HepG2 (cell line): ENCODE measurements around the gene PSMB8. TPM values are rescaled to one million over a fixed set of nuclear protein-coding genes. Genes with fewer than 3 reads are reported as not detected.

Source experiments
- ATAC-seq: fragments of 200-7000 bp; cut with Tn5 transposase; 3 replicates; pipeline ENCODE4 v1.9.1; 2020; ENCODE audit warnings: mild to moderate bottlenecking, moderate library complexity
- BruUV-seq: library from RNA; stranded (reverse); fragments of 400-500 nt; replicated peaks from 2 replicates; lab custom pipeline; 2021; lab: Mats Ljungman, UMichigan
- CTCF ChIA-PET: fragments of 300-600 bp; formaldehyde crosslinking; extraction: SDS; loops from one replicate; lab custom pipeline; 2021; ENCODE audit warnings: low total read pairs, inconsistent platforms, low intra/inter-chr PET ratio; lab: Yijun Ruan, JAX
- POLR2A ChIA-PET: fragments of 350-600 bp; sonication (Branson Sonifier 250); formaldehyde crosslinking; loops from one replicate; lab custom pipeline; 2020; ENCODE audit warnings: antibody characterized with exemption, inconsistent platforms; lab: Yijun Ruan, JAX
- DNase-seq: peaks from one replicate; pipeline ENCODE4 v3.0.0-alpha.2; 2015; ENCODE audit warnings: low spot score
- FAIRE-seq: peaks from 3 replicates; lab custom pipeline; 2011; peaks lifted over from hg19 to GRCh38; lab: Jason Lieb, UNC
- H2AFZ ChIP-seq: one replicate; pipeline ENCODE4 v1.6.1; 2011; ENCODE audit warnings: low read length, inconsistent platforms
- H3K27ac ChIP-seq: fragments of 300-600 bp; 3 replicates; pipeline ENCODE4 v1.8.0; 2011; ENCODE audit warnings: mixed run types, mild to moderate bottlenecking, mixed read lengths, low read length, inconsistent platforms; ENCODE audit not compliant: insufficient read depth; ENCODE audit errors: extremely low read length
- H3K27me3 ChIP-seq, 2 experiments: fragments of 200-600 bp in 1 of 2; 2 replicates in 1 of 2; 3 replicates in 1 of 2; pipeline versions ENCODE4 v1.6.0 to v1.8.0; 2011; ENCODE audit warnings: low read length in 2 of 2, mild to moderate bottlenecking in 2 of 2, moderate library complexity in 2 of 2, inconsistent platforms in 1 of 2; ENCODE audit not compliant: insufficient read depth in 2 of 2, control insufficient read depth in 1 of 2
- H3K36me3 ChIP-seq, 2 experiments: fragments of 200-600 bp in 1 of 2; replicated peaks in 1 of 2; 2 replicates in 1 of 2; 3 replicates in 1 of 2; pipeline versions ENCODE4 v1.5.1 to v1.8.0; 2011; ENCODE audit warnings: low read length in 2 of 2, inconsistent platforms in 1 of 2; ENCODE audit not compliant: insufficient read depth in 2 of 2, control insufficient read depth in 1 of 2
- H3K4me1 ChIP-seq: 2 replicates; pipeline ENCODE4 v1.5.1; 2012; ENCODE audit warnings: low read length, inconsistent platforms; ENCODE audit not compliant: insufficient read depth
- H3K4me2 ChIP-seq: 2 replicates; pipeline ENCODE4 v1.6.0; 2011; ENCODE audit warnings: low read depth, low read length, inconsistent platforms
- H3K4me3 ChIP-seq, 3 experiments: fragments of 200-600 bp in 1 of 3; sonication (generic), shearing (Covaris generic) in 1 of 3; replicated peaks in 1 of 3; 2 replicates each; pipeline ENCODE4 v1.5.1; 2011 to 2016; ENCODE audit warnings: low read length in 3 of 3, inconsistent platforms in 2 of 3, low read depth in 2 of 3, mild to moderate bottlenecking in 2 of 3, control low read depth in 1 of 3, mixed read lengths in 1 of 3; ENCODE audit not compliant: insufficient read depth in 1 of 3
- H3K79me2 ChIP-seq: one replicate; pipeline ENCODE4 v1.6.1; 2011; ENCODE audit warnings: low read length, inconsistent platforms; ENCODE audit not compliant: insufficient read depth
- H3K9ac ChIP-seq: 2 replicates; pipeline ENCODE4 v1.6.0; 2011; ENCODE audit warnings: mild to moderate bottlenecking, low read depth, low read length, inconsistent platforms; ENCODE audit not compliant: insufficient read depth
- H3K9me3 ChIP-seq: 2 replicates; pipeline ENCODE4 v1.5.1; 2012; ENCODE audit warnings: mild to moderate bottlenecking, low read length
- H4K20me1 ChIP-seq: 2 replicates; pipeline ENCODE4 v1.6.0; 2011; ENCODE audit warnings: inconsistent platforms, mild to moderate bottlenecking, low read length, moderate library complexity; ENCODE audit not compliant: insufficient read depth
- AGO1 ChIP-seq: fragments of 200-400 bp; formaldehyde crosslinking; IDR thresholded peaks from 2 replicates; pipeline ENCODE4 v1.6.1; 2017; ENCODE audit warnings: mild to moderate bottlenecking, low read depth, low read length, moderate library complexity; ENCODE audit not compliant: poor library complexity, severe bottlenecking
- CREB1 ChIP-seq, 2 experiments: fragments of 450-650 bp in 1 of 2; IDR thresholded peaks; 2 replicates each; pipeline ENCODE4 v1.6.1; 2016 to 2017; ENCODE audit warnings: control low read depth in 1 of 2, mild to moderate bottlenecking in 1 of 2, missing compliant biosample characterization in 1 of 2, missing genetic modification characterization in 1 of 2
- FOXJ3 ChIP-seq: sonication (generic); formaldehyde crosslinking; IDR thresholded peaks from 2 replicates; pipeline ENCODE4 v1.4.0; 2020; ENCODE audit warnings: missing genetic modification reagents, mild to moderate bottlenecking, borderline replicate concordance
- GATAD2A ChIP-seq: IDR thresholded peaks from 2 replicates; pipeline ENCODE4 v1.6.1; 2016
- HNRNPK ChIP-seq: fragments of 200-400 bp; formaldehyde crosslinking; IDR thresholded peaks from 2 replicates; pipeline ENCODE4 v1.6.1; 2018; ENCODE audit warnings: low read length, low read depth, moderate library complexity, mild to moderate bottlenecking; ENCODE audit not compliant: poor library complexity, severe bottlenecking
- IRF2 ChIP-seq: IDR thresholded peaks from 2 replicates; pipeline ENCODE4 v1.6.1; 2018; ENCODE audit warnings: missing genetic modification reagents, missing compliant biosample characterization
- KLF11 ChIP-seq: IDR thresholded peaks from 2 replicates; pipeline ENCODE4 v1.6.1; 2016; ENCODE audit warnings: missing compliant biosample characterization
- MIXL1 ChIP-seq: IDR thresholded peaks from 2 replicates; pipeline ENCODE4 v1.6.1; 2016
- RAD21 ChIP-seq: fragments of 450-650 bp; formaldehyde crosslinking; IDR thresholded peaks from 2 replicates; pipeline ENCODE4 v1.5.0; 2020; ENCODE audit warnings: mild to moderate bottlenecking
- SAP130 ChIP-seq: IDR thresholded peaks from 2 replicates; pipeline ENCODE4 v1.6.1; 2016; ENCODE audit warnings: low read depth
- SMC3 ChIP-seq: IDR thresholded peaks from 2 replicates; pipeline ENCODE4 v1.6.1; 2011; ENCODE audit warnings: low read length, improper control_type of control experiment
- TSC22D2 ChIP-seq: sonication (generic); formaldehyde crosslinking; IDR thresholded peaks from 2 replicates; pipeline ENCODE4 v1.5.1; 2020; ENCODE audit warnings: missing genetic modification reagents, mild to moderate bottlenecking, borderline replicate concordance
- ZC3H13 ChIP-seq: sonication (generic); formaldehyde crosslinking; IDR thresholded peaks from 2 replicates; pipeline ENCODE4 v1.8.1; 2023; ENCODE audit warnings: mild to moderate bottlenecking, missing genetic modification reagents, moderate library complexity
- ZFP82 ChIP-seq: sonication (generic); formaldehyde crosslinking; IDR thresholded peaks from 2 replicates; pipeline ENCODE4 v1.5.1; 2020; ENCODE audit warnings: mild to moderate bottlenecking, missing genetic modification reagents, borderline replicate concordance
- ZNF446 ChIP-seq: sonication (generic); formaldehyde crosslinking; IDR thresholded peaks from 2 replicates; pipeline ENCODE4 v1.5.0; 2020; ENCODE audit warnings: mild to moderate bottlenecking, missing genetic modification reagents
- ZNF652 ChIP-seq: IDR thresholded peaks from 2 replicates; pipeline ENCODE4 v1.6.1; 2016; ENCODE audit warnings: low read depth, borderline replicate concordance
- ZZZ3 ChIP-seq: sonication (generic); formaldehyde crosslinking; IDR thresholded peaks from 2 replicates; pipeline ENCODE4 v1.4.0; 2020; ENCODE audit warnings: missing genetic modification reagents, mild to moderate bottlenecking, borderline replicate concordance
- WGBS: methylation state at CpG from one replicate; pipeline ENCODE4 v1.1.6; 2017; ENCODE audit warnings: low lambda C conversion rate; 5-methylcytosine and 5-hydroxymethylcytosine counted together
- in situ Hi-C: cut with HindIII; loops from 2 replicates; pipeline ENCODE4 v1.10.0; 2017; ENCODE audit warnings: low pct_unique_long_range_greater_than_20kb; ENCODE audit not compliant: extremely low pct_ligation_motif_present
- intact Hi-C: fragments of 100-400 bp; cut with micrococcal nuclease; formaldehyde crosslinking; loops from one replicate; pipeline ENCODE4 v1.10.0; 2022; ENCODE audit not compliant: unreplicated experiment
- polyA plus RNA-seq, 8 experiments: library from polyadenylated mRNA; depleted of rRNA in 3 of 8; stranded (reverse) in 7 of 8; unstranded in 1 of 8; fragments of >200 nt; fragmentation: Illumina TruSeq in 4 of 8; extraction: Trizol in 4 of 8; gene quantifications; 2 replicates each; pipeline versions ENCODE4 v1.2.1 to v1.2.3, GENCODE V29; 2011 to 2016; ENCODE audit warnings: low read depth in 4 of 8, missing spikeins in 1 of 8, mixed read lengths in 1 of 8; ENCODE audit not compliant: insufficient read depth in 1 of 8
- total RNA-seq, 5 experiments: library from RNA; depleted of rRNA; stranded (reverse); fragments of >200 nt; fragmentation: Illumina TruSeq; extraction: Trizol; gene quantifications; 2 replicates each; pipeline ENCODE4 v1.2.3, GENCODE V29; 2016; ENCODE audit warnings: low read depth in 1 of 5
- TF ChIP-seq, protein P1 (sequence below): IDR thresholded peaks from 2 replicates; pipeline ENCODE4 v1.6.1; 2016; ENCODE audit warnings: missing genetic modification reagents, missing compliant biosample characterization
- TF ChIP-seq, protein P2 (sequence below): IDR thresholded peaks from 2 replicates; pipeline ENCODE4 v1.6.1; 2018; ENCODE audit warnings: missing genetic modification reagents
- TF ChIP-seq, protein P3 (sequence below): sonication (generic); formaldehyde crosslinking; conservative IDR thresholded peaks from 2 replicates; pipeline ENCODE4 v1.4.0; 2020; ENCODE audit warnings: missing genetic modification reagents

Gene PSMB8
- total and polyA plus RNA-seq, 2 of the 13 experiments (the other 11 are each of a cell fraction or from before 2014, with no cell fraction given): 30.7 to 64.7 TPM

DNA sequence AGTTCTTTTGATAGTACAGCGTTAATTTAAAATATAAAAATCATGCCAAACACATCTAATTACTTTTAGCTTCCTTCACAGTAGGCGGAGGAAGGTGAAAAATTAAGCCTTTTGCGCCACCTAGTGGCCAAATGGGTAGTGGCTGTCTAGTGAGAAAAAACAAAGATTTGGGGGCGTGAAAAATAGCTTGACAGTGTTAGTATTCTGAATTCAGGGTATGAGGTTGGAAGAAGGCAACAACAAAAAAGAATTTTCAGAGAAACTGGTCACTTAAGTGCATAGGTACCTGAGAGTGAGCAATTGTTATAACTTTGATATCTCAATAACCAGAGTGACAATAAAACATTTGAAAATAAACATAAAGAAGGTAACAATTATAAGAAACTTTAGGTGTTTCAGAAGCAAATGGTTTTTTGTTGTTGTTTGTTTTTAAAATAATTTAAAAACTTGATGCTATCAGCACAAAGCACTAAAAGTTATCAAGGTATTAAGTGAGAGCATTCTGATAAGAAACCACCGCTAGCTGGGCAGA is 24.5 kb upstream of the PSMB8 start:
- intact Hi-C loops (loop anchor here (1.0 kb wide), 3 partner anchors 30 to 71 kb away; partner anchors contain the start of gene TAP2), in situ Hi-C loops (loop anchor here (5.0 kb wide), 1 partner anchor 36 kb away; no protein-coding TSS in a partner anchor)
- BruUV-seq: no TSS peak
- Histone ChIP-seq H3K79me2 (no peaks in the 10 kb centered on the region), H3K36me3 (no peaks in the 10 kb centered on the region), H3K4me3 (no peak overlapping the region), H3K27ac (no peak overlapping the region), H3K9me3 (no peaks in the 10 kb centered on the region), H3K9ac (no peak overlapping the region), H2AFZ (no peak overlapping the region), H3K4me1 (0 out of 2 replicates have a peak, but pooled peaks cover 9% of the 10 kb centered on the region), H3K4me2 (no peak overlapping the region), H3K27me3 (peaks cover 0 to 19% of the 10 kb centered on the region in 2 experiments; a peak in 3 of 5 replicates), H4K20me1 (no peaks in the 10 kb centered on the region)
- FAIRE-seq (peak; percentile 94), DNase-seq (peak; percentile 71), ATAC-seq (peak; percentile 80)
- ChIA-PET CTCF (interaction anchor here (0.8 to 4.1 kb wide), 7 partner anchors 15 to 455 kb away, joined by 3 to 65 read pairs (median 4); partner anchors contain the start of genes PSMB9, TAP1 and TAP2), POLR2A (interaction anchor here (0.6 to 2.3 kb wide), 6 partner anchors 14 to 336 kb away, joined by 3 to 23 read pairs (median 8); partner anchors contain the start of genes HSD17B8, PSMB8, PSMB9 and TAP1)
- WGBS: under 1% methylated on average over 5 of the region's 5 CpGs
- TF ChIP-seq ZC3H13 (CRISPR knock-in tag): no peak
- TF ChIP-seq, protein P1, sequence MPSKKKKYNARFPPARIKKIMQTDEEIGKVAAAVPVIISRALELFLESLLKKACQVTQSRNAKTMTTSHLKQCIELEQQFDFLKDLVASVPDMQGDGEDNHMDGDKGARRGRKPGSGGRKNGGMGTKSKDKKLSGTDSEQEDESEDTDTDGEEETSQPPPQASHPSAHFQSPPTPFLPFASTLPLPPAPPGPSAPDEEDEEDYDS (CRISPR knock-in tag): 0 out of 2 replicates have a peak, but pooled peaks have one; percentile 11
- TF ChIP-seq ZFP82 (CRISPR knock-in tag): no peak
- TF ChIP-seq HNRNPK: no peak
- TF ChIP-seq CREB1 (IDR thresholded peaks at IDR 0.05): no peak
- 0 out of 2 replicates have a peak, but pooled peaks have one; percentile 29 for TF ChIP-seq CREB1 (CRISPR knock-in tag; IDR thresholded peaks at IDR 0.05)
- TF ChIP-seq ZZZ3: no peak
- peak; percentile 28; the same call in 1 of the 2 replicates for TF ChIP-seq GATAD2A
- no peak for TF ChIP-seq ZNF446 (CRISPR knock-in tag)
- peak; percentile 27; the same call in 1 of the 2 replicates for TF ChIP-seq SAP130
- 0 out of 2 replicates have a peak, but pooled peaks have one; percentile 36 for TF ChIP-seq KLF11
- no peak for TF ChIP-seq AGO1
- TF ChIP-seq MIXL1: 0 out of 2 replicates have a peak, but pooled peaks have one; percentile 25
- TF ChIP-seq SMC3: peak; percentile 97
- TF ChIP-seq ZNF652 (CRISPR knock-in tag): no peak
- peak; percentile 94 for TF ChIP-seq IRF2 (CRISPR knock-in tag)
- 0 out of 2 replicates have a peak, but pooled peaks have one; percentile 41 for TF ChIP-seq TSC22D2 (CRISPR knock-in tag)
- no peak for TF ChIP-seq FOXJ3 (CRISPR knock-in tag)
- TF ChIP-seq, protein P2, sequence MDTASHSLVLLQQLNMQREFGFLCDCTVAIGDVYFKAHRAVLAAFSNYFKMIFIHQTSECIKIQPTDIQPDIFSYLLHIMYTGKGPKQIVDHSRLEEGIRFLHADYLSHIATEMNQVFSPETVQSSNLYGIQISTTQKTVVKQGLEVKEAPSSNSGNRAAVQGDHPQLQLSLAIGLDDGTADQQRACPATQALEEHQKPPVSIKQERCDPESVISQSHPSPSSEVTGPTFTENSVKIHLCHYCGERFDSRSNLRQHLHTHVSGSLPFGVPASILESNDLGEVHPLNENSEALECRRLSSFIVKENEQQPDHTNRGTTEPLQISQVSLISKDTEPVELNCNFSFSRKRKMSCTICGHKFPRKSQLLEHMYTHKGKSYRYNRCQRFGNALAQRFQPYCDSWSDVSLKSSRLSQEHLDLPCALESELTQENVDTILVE (CRISPR knock-in tag): peak; percentile 61; the same call in 1 of the 2 replicates
- TF ChIP-seq RAD21 (CRISPR knock-in tag): peak; percentile 89
- TF ChIP-seq, protein P3, sequence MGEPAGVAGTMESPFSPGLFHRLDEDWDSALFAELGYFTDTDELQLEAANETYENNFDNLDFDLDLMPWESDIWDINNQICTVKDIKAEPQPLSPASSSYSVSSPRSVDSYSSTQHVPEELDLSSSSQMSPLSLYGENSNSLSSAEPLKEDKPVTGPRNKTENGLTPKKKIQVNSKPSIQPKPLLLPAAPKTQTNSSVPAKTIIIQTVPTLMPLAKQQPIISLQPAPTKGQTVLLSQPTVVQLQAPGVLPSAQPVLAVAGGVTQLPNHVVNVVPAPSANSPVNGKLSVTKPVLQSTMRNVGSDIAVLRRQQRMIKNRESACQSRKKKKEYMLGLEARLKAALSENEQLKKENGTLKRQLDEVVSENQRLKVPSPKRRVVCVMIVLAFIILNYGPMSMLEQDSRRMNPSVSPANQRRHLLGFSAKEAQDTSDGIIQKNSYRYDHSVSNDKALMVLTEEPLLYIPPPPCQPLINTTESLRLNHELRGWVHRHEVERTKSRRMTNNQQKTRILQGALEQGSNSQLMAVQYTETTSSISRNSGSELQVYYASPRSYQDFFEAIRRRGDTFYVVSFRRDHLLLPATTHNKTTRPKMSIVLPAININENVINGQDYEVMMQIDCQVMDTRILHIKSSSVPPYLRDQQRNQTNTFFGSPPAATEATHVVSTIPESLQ: 0 out of 2 replicates have a peak, but pooled peaks have one; percentile 84
